ENCODE measurements around the gene MFNG. TPM values are rescaled to one million over a fixed set of nuclear protein-coding genes. Genes with fewer than 3 reads are reported as not detected.
"Not testable (repeated sequence)": the region's sequence is repeated elsewhere in the genome, so short reads cannot be mapped to it uniquely, and the experiment has no call there.

MFNG gene
- total RNA-seq = 6.7 TPM
- polyA plus RNA-seq = 24.8 TPM

- Histone ChIP-seq H3K36me3 (ENCODE audit: insufficient read depth) (no peaks in the 10 kb centered on the region), H3K4me1 (ENCODE audit: insufficient read depth) (no peaks in the 10 kb centered on the region), H3K4me3 (ENCODE audit: low read depth, low read length) (peak within 1 kb of the TSS; percentile 41), H3K27ac (ENCODE audit: low read depth) (no peak within 1 kb of the TSS)
- WGBS = 3% methylated on average over 24 of the region's 24 CpGs
- no peak for DNase-seq (ENCODE audit: extremely low spot score)
Observed at GRCh38 chr22:37486224-37486845, at the start of gene MFNG. TSS of gene MFNG (minus strand) at chr22:37486384. CDS start at chr22:37486177, 207 bp downstream.

GRCh38 chr22:37535159-37535558 is 49.0 kb upstream of the MFNG start:
- WGBS = 91% methylated on average over 6 of the region's 6 CpGs
- DNase-seq (ENCODE audit: extremely low spot score) = no peak
- Histone ChIP-seq H3K36me3 (ENCODE audit: insufficient read depth) (no peaks in the 10 kb centered on the region), H3K4me3 (ENCODE audit: low read depth, low read length) (no peak overlapping the region), H3K4me1 (ENCODE audit: insufficient read depth) (no peaks in the 10 kb centered on the region), H3K27ac (ENCODE audit: low read depth) (no peak overlapping the region)

DNA sequence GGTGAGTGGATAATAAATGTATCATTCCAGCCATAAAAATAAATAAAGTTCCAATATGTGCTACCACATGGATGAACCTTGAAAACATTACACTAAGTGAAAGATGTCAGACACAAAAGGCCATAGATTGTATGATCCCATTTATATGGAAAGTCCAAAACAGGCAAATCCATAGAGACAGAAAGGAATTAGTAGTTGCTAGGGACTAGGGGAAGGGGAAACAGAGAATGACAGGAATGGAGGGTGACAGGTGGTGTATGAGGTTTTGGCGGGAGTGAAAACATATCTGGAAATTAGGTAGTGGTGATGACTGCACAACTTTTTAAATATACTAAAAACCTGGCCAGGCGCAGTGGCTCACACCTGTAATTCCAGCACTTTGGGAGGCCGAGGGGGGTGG is 48.3 kb upstream of the MFNG start:
- no peaks in the 10 kb centered on the region for H3K36me3 ChIP-seq (ENCODE audit: insufficient read depth)
- H3K27ac ChIP-seq (ENCODE audit: low read depth) = no peak overlapping the region
- no peak for DNase-seq (ENCODE audit: extremely low spot score)
- H3K4me1 ChIP-seq (ENCODE audit: insufficient read depth) = no peaks in the 10 kb centered on the region
- WGBS = 89% methylated on average over 3 of the region's 3 CpGs
- H3K4me3 ChIP-seq (ENCODE audit: low read depth, low read length) = no peak overlapping the region

- WGBS = 45% methylated on average over 9 of the region's 9 CpGs
- no peak for DNase-seq (ENCODE audit: extremely low spot score)
- no peak overlapping the region for H3K27ac ChIP-seq (ENCODE audit: low read depth)
Observed at GRCh38 chr22:37533995-37534394, 47.8 kb upstream of the MFNG start.

GRCh38 chr22:37529652-37530345 is 43.6 kb upstream of the MFNG start:
- no peak overlapping the region for H3K27ac ChIP-seq (ENCODE audit: low read depth)
- no peak for DNase-seq (ENCODE audit: extremely low spot score)
- H3K36me3 ChIP-seq (ENCODE audit: insufficient read depth) = no peaks in the 10 kb centered on the region
- no peak overlapping the region for H3K4me3 ChIP-seq (ENCODE audit: low read depth, low read length)
- H3K4me1 ChIP-seq (ENCODE audit: insufficient read depth) = no peaks in the 10 kb centered on the region
- 76% methylated on average over 2 of the region's 2 CpGs for WGBS

More at GRCh38 chr22:37533995-37534394, 47.8 kb upstream of the MFNG start:
- Histone ChIP-seq H3K4me1 (ENCODE audit: insufficient read depth) (no peaks in the 10 kb centered on the region), H3K36me3 (ENCODE audit: insufficient read depth) (no peaks in the 10 kb centered on the region), H3K4me3 (ENCODE audit: low read depth, low read length) (no peak overlapping the region)

GRCh38 chr22:37527952-37528351 is 41.8 kb upstream of the MFNG start:
- H3K4me1 ChIP-seq (ENCODE audit: insufficient read depth); H3K27ac ChIP-seq (ENCODE audit: low read depth); DNase-seq (ENCODE audit: extremely low spot score); H3K36me3 ChIP-seq (ENCODE audit: insufficient read depth); H3K4me3 ChIP-seq (ENCODE audit: low read depth, low read length): not testable (repeated sequence)
- WGBS = 91% methylated on average over 9 of the region's 9 CpGs

GRCh38 chr22:37527081-37527752 is 41.0 kb upstream of the MFNG start:
- H3K36me3 ChIP-seq (ENCODE audit: insufficient read depth); H3K27ac ChIP-seq (ENCODE audit: low read depth): not testable (repeated sequence)
- WGBS = 94% methylated on average over 9 of the region's 9 CpGs

DNA sequence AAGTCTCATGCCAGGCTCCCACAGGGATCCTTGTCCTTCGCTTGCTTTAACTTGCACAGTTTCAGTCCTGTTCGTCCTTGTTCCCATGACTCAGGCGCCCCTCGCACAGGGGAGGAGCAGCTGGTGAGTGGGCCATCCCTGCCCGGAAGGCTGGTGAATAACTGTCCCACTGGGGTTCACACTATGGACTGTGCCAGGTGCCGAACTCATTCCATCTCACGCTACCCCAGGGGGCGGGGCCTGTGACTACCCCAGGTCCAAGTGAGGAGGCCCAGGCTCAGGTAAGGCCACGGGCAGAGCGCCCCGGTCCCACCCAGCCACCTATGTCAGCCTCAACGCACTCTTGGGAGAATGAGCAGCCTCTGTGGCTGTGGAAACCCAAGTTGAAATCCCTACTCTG is 40.2 kb upstream of the MFNG start:
- no peak for DNase-seq (ENCODE audit: extremely low spot score)
- Histone ChIP-seq H3K27ac (ENCODE audit: low read depth) (no peak overlapping the region), H3K4me3 (ENCODE audit: low read depth, low read length) (no peak overlapping the region), H3K36me3 (ENCODE audit: insufficient read depth) (no peaks in the 10 kb centered on the region), H3K4me1 (ENCODE audit: insufficient read depth) (no peaks in the 10 kb centered on the region)
- WGBS = 80% methylated on average over 12 of the region's 12 CpGs

More at GRCh38 chr22:37527081-37527752, 41.0 kb upstream of the MFNG start:
- H3K4me1 ChIP-seq (ENCODE audit: insufficient read depth); DNase-seq (ENCODE audit: extremely low spot score); H3K4me3 ChIP-seq (ENCODE audit: low read depth, low read length): not testable (repeated sequence)

DNA sequence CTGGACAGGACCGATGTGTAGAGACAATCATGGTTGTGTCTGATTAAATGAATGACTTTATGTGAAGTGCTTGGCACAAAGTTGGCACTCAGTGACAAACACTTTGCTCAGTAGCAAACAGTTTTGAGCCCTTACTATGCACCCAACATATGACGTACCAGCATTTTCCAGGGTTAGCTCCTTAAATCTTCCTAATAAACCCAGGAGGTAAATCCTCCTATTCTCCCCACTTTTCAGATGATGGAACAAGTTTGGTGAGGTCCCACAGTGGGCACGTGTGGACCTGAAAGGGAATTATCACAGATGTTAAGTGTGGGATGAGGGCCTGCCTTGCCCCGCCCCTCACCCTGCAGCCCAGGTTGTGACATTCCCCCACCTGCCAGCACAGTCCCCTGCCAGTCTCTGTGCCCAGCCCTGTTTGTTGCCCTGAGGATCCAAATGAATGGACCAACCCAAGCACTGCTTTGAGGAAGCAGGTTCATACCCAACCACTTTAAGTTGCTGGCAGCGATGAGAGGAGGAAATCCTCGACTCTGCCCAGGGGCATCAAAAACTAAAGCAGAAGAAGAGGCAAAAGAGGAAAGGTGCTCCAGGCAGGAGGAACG is 39.7 kb upstream of the MFNG start:
- no peaks in the 10 kb centered on the region for H3K36me3 ChIP-seq (ENCODE audit: insufficient read depth)
- no peak for DNase-seq (ENCODE audit: extremely low spot score)
- WGBS = 78% methylated on average over 7 of the region's 7 CpGs
- H3K4me3 ChIP-seq (ENCODE audit: low read depth, low read length) = no peak overlapping the region
- H3K27ac ChIP-seq (ENCODE audit: low read depth) = no peak overlapping the region
- H3K4me1 ChIP-seq (ENCODE audit: insufficient read depth) = no peaks in the 10 kb centered on the region

DNA sequence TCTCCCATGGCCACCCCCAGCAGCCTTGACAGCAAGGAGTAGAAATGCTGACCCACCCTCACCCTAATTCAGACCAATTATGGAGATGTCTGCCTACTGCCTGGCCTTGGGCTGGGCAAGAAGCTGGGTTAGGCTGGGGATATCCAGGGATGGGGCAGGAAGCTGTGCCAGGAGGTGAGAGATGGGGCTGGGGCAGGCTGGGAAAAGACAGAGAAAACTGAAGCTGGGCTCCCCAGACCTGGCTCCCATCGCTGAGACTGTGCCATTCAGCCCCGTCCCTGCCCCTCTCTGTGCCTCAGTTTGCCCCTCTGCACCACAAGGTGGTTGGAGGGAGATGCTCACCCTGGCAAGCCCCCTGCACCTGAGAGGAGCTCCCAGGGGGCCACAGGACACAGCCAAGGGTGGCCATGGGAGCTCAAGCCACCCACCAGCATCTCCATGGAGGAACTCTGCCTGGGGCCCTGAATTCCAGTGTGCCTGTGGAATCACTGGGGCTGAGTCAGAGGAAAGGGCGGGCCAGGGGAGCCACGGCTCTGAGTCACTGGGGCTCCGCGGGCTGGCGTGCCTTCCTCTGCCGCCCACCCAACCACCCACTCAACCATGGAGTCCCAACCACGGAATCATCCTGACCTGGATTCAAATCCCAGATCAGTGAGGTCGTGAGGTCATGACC is 39.0 kb upstream of the MFNG start:
- no peaks in the 10 kb centered on the region for H3K4me1 ChIP-seq (ENCODE audit: insufficient read depth)
- no peaks in the 10 kb centered on the region for H3K36me3 ChIP-seq (ENCODE audit: insufficient read depth)
- no peak for DNase-seq (ENCODE audit: extremely low spot score)
- no peak overlapping the region for H3K27ac ChIP-seq (ENCODE audit: low read depth)
- WGBS = 56% methylated on average over 10 of the region's 10 CpGs
- H3K4me3 ChIP-seq (ENCODE audit: low read depth, low read length) = no peak overlapping the region

DNA sequence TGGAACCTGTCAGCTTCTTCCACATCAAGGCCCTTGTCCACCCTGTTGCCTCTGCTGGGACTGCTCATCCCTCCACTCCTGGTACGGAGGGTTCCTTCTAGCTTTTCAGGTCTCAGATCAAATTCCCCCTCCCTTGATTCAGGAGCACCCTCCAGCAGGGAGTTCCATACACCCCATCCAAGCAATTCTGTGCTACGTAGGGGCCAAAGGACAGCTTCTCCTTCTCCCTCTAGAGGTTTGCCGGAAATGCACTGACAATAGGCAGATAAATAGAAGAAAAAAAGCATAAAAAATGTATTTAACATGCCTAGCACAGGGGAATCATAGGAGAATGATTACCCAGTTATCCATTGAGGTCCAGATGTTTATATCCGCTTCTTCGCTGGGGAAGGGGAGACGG is 36.3 kb upstream of the MFNG start:
- Histone ChIP-seq H3K27ac (ENCODE audit: low read depth) (no peak overlapping the region), H3K4me1 (ENCODE audit: insufficient read depth) (no peaks in the 10 kb centered on the region), H3K4me3 (ENCODE audit: low read depth, low read length) (no peak overlapping the region), H3K36me3 (ENCODE audit: insufficient read depth) (no peaks in the 10 kb centered on the region)
- DNase-seq (ENCODE audit: extremely low spot score) = no peak
- 89% methylated on average over 6 of the region's 6 CpGs for WGBS

- Histone ChIP-seq H3K36me3 (ENCODE audit: insufficient read depth) (no peaks in the 10 kb centered on the region), H3K4me3 (ENCODE audit: low read depth, low read length) (no peak overlapping the region), H3K27ac (ENCODE audit: low read depth) (no peak overlapping the region), H3K4me1 (ENCODE audit: insufficient read depth) (no peaks in the 10 kb centered on the region)
- no peak for DNase-seq (ENCODE audit: extremely low spot score)
- 74% methylated on average over 14 of the region's 14 CpGs for WGBS
Observed at GRCh38 chr22:37521236-37521739, 35.1 kb upstream of the MFNG start.

GRCh38 chr22:37520776-37521191 is 34.6 kb upstream of the MFNG start:
- DNase-seq (ENCODE audit: extremely low spot score) = no peak

More at GRCh38 chr22:37520776-37521191, 34.6 kb upstream of the MFNG start:
- WGBS = 61% methylated on average over 10 of the region's 10 CpGs
- Histone ChIP-seq H3K4me3 (ENCODE audit: low read depth, low read length) (no peak overlapping the region), H3K4me1 (ENCODE audit: insufficient read depth) (no peaks in the 10 kb centered on the region), H3K27ac (ENCODE audit: low read depth) (no peak overlapping the region), H3K36me3 (ENCODE audit: insufficient read depth) (no peaks in the 10 kb centered on the region)

Data from urinary bladder (tissue), 4 donors.